GM12874 (cell line): ENCODE results near the gene SNRNP70.
A peak's percentile ranks its signal among the peaks of the same experiment; 100 is the strongest.

Experiments
- TF ChIP-seq, protein P1 (sequence below): IDR thresholded peaks from 2 replicates; pipeline ENCODE4 v1.5.1; 2011; ENCODE audit warnings: low read depth, mild to moderate bottlenecking, control low read depth, low read length, moderate library complexity; ENCODE audit not compliant: insufficient read depth

Gene SNRNP70

DNA sequence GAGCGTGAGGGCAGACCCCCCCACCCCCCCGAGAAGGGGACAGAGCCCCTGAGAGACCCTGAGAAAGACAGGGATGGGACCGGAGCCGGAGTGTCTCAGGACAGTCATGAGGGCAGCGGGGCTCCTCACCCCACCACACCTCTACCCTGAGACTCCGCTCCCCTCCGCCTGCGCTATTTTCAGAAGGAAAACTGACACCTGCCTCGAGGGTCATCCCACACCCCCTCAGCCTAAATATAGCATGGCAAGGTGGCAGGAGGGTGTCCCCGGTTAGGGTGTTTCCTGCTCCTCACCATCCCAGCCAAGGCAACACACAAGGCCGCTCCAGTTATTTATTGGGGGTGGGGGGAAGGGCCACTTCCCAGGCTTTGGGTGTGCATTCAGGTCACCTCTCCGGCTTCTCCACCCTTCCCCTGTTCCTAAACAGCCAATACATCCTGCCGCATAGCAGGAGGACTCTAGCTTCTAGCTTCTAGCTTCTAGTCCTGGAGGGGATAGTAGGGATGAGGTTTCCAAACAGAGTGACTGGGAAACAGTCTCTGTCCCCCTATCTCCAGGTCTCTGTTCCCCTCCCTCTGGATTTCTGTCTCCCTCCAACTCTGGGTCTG is 19.2 kb upstream of the SNRNP70 start:
- TF ChIP-seq, protein P1, sequence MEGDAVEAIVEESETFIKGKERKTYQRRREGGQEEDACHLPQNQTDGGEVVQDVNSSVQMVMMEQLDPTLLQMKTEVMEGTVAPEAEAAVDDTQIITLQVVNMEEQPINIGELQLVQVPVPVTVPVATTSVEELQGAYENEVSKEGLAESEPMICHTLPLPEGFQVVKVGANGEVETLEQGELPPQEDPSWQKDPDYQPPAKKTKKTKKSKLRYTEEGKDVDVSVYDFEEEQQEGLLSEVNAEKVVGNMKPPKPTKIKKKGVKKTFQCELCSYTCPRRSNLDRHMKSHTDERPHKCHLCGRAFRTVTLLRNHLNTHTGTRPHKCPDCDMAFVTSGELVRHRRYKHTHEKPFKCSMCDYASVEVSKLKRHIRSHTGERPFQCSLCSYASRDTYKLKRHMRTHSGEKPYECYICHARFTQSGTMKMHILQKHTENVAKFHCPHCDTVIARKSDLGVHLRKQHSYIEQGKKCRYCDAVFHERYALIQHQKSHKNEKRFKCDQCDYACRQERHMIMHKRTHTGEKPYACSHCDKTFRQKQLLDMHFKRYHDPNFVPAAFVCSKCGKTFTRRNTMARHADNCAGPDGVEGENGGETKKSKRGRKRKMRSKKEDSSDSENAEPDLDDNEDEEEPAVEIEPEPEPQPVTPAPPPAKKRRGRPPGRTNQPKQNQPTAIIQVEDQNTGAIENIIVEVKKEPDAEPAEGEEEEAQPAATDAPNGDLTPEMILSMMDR: no peak

DNA sequence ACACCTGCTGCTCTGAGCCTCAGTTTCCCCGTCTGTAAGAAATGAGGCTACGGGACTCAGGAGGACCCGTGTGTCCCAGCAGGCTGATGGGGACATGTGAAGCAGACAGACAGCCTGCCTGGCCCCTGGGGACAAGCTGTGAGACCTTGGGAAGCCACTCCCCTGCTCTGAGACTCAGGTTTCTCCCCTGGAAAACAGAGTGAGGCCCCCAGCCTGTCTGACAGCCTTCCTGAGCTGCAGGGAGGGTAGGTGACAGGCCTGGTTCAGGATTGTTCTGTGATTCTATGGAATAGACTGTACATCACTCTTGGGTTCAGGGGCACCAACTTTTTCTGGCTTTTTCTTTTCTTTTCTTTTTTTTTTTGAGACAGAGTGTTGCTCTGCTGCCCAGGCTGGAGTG is 17.7 kb upstream of the SNRNP70 start:
- TF ChIP-seq, protein P1: no peak

DNA sequence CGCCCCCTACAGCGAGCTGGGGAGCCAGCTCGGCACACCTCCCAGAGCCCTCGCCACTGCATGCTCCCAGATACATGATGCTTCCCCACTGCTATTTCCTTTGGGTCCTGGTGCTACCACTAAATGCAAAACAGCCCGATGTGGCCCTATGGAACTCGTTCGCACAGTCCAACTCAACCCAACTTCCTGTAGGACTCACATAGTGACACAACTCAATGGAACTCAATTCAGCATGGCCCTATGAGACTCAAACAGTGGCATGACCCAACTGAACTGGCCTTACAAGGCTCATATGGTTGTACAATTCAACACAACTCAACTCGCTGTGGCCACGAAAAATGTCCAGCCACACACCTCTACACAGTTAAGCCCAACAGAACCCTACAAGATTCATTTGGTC is 16.2 kb upstream of the SNRNP70 start:
- TF ChIP-seq, protein P1: no peak

DNA sequence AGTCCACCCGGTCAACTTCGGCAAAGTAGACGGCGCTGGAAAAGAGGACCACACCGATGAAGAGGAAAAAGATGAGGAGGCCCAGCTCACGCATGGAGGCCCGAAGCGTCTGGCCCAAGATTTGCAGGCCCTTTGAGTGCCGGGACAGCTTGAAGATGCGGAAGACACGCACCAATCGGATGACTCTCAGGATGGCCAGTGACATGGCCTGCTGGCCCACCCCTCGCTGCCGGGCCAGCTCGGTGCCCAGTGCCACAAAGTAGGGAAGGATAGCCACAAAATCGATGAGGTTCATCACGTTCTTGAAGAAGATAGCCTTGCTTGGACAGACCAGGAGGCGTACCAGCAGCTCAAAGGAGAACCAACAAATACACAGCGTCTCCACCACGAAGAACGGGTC is 14.8 kb upstream of the SNRNP70 start:
- TF ChIP-seq, protein P1: no peak

DNA sequence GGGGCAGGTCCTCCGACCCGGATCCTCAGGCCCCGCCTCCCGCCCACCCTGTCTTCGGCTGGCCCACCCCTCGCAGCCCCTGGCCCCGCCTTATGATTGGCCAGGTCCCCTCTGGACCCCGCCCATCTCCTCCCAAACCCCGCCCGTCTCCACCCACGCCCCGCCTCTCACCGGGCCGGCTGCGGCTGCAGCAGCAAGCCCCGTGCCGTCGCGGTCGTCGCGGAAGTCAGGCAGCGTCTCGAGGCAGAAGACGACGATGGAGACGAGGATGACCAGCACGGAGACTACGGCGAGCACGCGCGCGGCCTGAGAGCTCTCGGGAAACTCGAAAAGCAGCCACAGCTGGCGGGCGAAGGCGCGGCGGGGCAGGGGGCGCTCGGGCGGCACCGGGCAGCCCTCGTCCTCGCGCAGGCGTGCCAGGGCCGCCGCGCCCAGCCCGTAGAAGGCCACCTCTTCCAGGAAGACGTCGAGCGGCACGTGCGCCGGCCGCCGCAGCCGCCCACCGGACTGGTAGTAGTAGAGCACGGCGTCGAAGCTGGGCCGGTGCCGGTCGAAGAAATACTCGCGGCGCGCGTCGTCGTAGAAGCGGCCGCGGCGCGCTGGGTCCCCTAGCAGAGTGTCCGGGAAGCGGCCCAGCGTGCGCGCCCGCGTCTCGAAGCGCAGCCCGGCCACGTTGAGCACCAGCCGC is 13.2 kb upstream of the SNRNP70 start:
- TF ChIP-seq, protein P1: no peak

DNA sequence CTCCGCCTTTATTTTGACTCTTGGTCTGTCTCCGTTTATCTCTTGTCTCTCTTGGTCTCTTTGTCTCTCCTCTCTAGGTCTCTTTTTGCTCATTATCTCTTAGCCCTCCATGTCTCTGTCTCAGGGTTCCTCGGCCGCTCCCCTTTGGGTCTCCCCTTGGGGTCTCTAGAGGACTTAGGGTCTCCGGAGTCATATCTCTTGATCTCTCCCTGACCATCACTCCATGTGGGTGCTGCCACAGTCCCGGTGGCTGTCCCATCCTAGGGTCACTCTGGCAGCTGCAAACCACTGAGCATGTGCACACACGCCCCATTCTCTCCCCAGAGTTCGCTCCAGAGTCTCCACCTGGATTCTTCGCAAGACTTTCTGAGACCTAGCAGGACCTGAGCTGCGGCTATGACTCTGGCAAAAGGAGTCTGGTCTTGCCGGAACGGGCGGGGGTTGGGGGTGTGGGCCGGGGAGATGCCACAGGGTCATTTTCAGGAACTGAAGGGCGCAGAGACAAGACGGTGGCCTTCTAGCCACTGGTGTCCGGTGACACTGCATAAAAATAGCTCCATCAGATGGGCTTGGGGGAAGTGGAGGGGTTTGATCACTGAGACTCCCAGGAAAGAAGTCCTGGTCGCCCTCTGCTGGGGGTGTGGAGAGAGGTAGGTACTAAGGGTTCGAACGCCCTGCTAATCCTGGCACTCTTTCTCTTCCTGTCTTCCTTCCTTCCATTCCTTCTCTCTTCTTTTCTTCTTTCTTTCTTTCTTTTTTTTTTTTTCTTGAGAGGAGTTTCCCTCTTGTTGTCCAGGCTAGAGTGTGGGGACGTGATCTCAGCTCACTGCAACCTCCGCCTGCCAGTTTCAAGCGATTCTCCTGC is 11.5 kb upstream of the SNRNP70 start:
- TF ChIP-seq, protein P1: peak; percentile 28; the same call in 1 of the 2 replicates

DNA sequence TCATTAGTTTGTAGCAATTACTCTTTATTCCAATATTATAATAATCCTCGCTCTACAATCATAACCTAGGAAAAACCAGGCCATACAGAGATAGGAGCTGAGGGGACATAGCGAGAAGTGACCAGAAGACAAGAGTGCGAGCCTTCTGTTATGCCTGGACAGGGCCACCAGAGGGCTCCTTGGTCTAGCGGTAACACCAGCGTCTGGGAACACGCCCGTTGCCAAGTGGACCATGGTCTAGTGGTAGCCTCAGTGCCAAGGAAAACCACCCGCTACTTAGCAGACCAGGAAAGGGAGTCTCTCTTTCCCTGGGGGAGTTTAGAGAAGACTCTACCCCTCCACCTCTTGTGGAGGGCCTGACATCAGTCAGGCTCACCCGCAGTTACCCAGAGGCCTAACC is 10.4 kb upstream of the SNRNP70 start:
- TF ChIP-seq, protein P1: peak; percentile 60
